GM19351 (cell line): ENCODE results near the gene FRMD3.

Source experiments
- ATAC-seq: cut with Tn5 transposase; IDR thresholded peaks from one replicate; pipeline ENCODE4 v1.9.1; 2021; ENCODE audit warnings: mild to moderate bottlenecking, moderate library complexity; ENCODE audit not compliant: unreplicated experiment

The FRMD3 gene

DNA sequence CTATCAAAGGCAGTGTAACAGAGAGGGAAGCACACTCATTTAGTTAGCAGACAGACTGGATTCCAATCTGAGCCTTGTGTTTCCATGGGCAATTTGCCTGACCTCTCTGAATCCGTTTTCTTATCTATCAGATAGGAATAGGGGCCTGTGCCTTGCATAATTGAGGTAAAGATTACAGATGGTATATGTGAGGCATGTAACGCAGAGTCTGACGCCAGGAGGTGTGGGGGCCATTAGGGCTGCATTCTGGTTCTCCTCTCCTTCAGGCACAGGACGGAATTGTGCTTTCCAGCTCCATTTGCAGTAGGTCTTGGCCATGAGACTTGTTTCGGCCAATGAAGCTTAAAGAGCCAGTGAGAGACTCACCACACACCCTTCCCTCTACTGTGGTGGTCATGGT is 97.6 kb downstream of the FRMD3 start:
- ATAC-seq: no peak

DNA sequence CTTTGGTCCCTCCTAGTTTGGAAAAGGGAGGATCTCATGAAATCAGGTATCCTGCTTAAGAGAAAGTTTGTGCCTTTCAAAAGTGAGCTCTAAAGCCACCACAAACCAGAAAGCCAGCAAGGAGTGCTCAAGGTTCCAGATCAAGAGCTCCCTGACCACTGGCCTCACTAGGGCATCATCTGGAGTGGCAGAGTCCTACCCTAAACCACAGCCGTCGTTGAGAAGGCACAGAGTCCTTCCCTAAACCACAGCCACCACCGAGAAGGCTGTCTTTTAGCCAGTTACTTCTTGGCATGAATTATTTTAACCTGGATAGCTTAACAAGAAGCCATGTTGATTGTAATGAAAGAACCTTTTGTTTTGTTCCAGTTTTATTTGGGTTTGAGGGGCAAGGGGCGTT is 102.9 kb downstream of the FRMD3 start:
- ATAC-seq: no peak

DNA sequence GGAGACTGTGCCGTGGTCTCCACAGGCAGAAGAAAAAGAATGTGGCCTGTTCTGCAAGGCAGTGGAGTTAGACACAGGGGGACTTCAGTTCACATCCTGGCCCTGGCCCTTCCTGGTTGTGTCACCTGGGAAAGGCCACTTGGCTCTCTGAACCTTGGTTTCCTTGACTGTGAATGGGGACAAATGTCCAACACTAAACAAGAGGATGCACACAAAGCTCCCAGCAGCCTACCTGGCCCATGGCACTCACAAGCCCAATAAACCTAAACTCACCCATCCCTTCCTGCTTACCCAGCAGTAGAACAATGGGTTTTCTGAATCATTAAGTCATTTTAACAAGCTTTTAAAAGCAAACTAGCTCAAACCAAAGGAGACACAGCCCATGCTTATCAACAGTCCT is 103.9 kb downstream of the FRMD3 start:
- ATAC-seq: no peak

DNA sequence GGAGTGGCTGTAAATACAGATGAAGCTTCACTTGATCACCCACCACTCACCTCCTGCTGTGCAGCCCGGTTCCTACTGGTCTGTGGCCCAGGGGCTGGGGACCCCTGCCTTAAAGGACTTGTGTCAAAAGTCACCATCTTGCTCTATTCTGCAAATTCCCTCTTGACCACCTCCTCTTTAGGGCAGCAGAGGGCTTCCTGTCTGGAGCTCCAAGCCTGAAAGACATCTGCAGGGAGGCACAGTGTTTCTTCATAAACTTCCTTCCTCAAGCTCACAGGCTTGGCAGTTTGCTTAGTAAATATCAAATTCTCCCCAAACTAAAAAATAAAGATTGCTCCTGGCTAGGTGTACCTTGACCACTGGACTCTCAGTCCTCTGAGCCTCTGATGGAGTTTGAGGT is 104.4 kb downstream of the FRMD3 start:
- no peak for ATAC-seq

DNA sequence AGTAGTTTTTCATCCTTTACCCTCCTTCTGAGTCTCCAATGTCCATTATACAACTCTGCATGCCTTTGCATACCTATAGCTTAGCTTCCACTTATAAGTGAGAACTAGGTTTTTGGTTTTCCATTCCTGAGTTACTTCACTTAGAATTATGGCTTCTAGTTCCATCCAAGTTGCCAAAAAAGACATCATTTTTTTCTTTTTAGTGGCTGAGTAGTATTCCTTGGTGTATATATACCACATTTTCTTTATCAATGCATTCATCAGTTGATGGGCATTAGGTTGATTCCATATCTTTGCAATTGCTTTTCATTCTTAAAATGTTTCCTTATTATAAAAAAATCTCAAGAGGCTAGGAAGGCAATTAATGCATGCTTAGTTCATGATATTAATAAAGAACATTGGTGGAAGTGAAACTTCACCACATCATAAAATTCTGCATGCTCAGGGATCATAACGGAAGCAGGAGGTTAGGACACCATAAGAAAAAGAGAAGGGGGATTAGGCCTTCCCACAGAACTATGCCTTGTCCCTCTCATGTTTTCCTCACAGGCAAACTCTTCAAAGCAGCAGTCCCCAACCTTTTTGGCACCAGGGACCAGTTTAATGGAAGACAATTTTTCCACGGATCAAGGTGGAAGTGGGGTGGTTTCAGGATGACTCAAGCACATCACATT is 105.2 kb downstream of the FRMD3 start:
- no peak for ATAC-seq

DNA sequence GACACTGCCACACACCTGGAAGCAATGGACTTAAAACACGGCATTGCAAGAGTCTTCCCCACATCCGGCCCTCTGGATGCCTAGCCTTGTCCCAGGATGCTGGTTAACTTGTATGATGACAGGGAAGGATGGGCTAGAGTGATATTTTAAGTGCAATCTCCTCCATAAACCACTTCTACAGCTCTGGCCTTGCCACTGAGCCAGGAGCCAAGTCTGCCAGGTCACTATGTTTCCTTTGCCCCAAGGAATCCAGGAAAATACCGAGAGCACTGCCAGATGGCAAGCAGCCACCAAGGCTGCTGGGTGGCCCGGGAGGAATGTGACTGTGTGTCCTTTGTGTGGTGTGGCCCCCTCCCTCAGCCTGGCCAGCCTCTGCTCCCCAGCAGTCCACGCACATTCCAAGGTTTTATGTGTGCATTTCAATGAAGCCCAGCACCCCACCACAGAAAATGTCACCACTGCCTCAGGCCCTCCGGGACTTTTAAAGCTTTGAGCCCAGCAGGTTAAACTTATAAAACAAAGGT is 106.0 kb downstream of the FRMD3 start:
- ATAC-seq: no peak

DNA sequence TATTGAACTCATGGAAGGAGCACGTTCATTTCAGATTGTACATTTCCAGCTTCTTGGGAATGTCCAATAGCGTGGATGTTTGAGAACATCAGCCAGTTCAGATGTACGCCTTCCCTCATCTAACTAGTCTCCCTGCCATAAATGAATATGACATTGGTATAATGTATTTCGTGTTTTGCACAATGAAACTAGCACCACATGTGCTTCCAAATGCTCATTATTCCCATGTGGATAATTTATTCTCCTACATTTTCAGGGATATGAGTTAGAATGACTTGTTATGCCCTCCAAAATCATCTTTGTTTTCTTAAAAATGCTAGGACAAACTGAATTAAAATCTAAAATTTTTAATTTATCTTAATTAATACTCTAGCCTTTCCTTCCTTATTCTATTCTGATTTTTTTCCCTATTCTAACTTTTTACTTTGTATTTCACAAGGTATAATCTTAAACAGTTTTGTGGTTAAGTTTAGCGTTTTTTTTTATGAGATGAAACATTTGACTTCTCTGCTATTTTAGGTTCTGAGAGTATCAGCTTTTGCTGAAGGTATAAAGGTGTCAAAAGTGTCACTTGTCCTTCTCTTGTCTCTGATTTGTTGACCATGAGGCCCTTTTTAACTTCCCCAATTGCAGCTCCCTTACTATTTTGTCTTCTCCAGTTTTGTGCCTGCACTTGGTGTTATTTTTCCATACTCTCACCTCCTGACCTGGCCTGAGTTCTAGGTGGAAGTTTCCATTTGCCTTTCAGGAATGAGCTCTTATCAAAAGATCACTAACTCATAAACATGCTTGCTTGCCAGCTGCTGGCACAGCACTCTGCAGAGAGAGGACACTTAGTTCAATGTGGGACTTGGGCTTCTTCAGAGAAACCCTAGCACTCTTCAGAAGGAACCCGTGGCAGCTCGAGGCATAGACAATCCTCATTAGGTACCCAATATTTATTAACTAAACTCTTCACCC is 106.8 kb downstream of the FRMD3 start:
- no peak for ATAC-seq

DNA sequence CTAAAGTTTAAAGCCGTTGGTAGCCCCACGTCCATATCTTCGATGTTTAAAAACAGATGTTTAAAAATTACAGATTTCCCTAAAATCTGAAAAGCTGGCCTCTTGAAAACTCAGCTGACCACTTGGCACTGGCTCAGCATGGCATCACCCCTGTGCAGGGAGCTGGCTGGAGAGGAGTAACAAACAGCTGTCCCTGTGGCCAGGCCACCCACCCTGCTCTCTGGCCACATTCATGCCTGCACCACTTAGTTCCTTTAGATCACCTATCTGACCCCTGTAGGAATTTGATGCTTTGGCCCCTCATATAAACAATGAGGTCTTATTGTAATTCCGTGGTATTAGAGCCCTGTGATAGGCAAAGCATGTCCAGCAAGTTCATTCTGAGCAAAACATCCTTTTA is 107.5 kb downstream of the FRMD3 start:
- no peak for ATAC-seq

DNA sequence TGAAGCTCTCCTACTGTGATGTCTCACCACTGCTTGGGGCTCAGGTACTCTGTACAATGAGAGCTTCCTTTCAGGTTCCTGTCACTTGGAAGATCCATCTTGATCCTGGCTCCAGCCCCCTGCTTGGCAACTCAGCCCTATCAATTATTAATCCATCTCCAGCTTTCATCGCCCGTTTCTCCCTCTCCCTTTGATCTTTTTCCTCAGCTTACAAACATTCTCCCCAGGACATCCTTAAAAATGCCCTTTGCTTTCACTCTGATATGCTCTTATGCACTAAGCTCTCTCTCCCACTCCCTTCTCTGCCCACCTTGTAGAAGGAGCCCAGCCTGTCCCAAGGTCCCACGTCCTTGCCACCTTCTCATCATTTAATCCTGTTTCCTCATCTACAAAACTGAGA is 109.0 kb downstream of the FRMD3 start:
- no peak for ATAC-seq

DNA sequence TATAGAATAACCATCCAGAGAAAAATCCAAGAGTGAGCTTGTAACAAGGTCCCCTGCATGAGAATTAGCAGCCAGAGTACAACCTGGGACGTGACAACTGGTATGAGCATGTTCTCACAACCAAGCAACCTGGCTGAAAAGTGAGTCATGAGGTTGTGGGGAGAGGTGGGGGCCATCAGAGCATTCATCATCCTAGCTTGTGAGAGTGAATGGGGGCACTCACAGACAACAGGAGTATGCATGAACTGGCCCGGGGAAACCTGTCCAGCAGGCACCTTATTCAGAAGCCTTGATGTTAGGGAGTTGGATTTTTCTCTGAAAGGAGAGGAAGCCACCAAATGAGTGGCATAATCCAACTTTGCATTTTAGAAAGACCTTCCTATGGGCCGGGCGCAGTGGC is 113.0 kb downstream of the FRMD3 start:
- no peak for ATAC-seq

DNA sequence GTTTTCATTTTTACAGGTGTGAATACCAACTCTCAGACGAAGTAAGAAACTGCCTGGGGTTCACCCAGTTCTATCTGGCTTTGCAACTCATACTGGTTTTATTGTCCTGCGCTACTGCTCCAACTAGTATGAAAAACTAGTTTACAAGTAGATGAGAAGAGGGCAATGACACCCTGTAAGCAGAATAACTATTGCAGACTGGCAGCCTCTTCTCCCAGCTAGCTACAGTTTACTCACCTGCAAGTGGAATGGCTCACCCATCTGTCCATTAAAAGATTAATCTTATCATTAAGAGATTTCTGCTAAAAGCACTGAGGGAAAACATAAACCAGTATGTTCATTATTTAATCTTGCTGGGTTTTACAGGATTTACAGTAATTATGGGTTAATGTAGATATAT is 113.4 kb downstream of the FRMD3 start:
- ATAC-seq: no peak

DNA sequence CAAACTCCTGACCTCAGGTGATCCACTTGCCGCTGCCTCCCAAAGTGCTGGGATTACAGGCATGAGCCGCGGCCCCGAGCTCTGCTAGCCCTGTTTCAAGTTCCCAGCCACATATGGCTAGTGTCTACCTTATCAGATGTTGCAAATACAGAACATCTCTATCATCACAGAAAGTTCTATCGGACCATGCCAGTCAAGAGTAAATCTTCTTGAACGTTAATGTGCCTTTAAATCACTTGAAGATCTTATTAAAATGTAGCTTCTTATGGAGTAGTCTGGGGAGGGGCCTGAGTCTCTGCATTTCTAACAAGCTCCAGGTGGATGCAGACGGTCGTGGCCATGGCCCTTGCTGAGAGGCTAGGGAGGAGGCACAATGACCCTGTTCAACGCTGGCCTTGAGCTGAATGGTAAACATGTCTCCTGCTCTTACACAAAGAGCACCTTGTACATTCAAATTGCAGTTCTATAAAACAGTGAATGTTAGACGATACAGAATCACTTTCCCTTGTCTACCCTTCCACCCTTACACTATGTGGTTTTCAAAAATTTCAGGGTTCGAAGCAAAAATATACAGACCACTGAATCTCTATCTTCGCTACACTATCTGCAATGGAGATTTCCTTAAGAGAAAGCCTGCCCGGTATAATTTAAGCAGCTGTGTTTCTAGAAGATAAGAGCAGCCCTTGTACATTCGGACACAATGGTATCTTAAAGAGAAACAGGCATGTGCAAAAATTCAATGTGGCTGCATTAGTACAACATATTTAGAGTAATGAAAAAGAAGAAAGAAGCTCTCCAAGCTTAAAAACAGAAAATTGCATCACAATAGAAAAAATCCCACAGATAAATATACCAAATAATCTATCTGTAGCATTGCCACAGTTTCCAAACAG is 114.1 kb downstream of the FRMD3 start:
- ATAC-seq: no peak

DNA sequence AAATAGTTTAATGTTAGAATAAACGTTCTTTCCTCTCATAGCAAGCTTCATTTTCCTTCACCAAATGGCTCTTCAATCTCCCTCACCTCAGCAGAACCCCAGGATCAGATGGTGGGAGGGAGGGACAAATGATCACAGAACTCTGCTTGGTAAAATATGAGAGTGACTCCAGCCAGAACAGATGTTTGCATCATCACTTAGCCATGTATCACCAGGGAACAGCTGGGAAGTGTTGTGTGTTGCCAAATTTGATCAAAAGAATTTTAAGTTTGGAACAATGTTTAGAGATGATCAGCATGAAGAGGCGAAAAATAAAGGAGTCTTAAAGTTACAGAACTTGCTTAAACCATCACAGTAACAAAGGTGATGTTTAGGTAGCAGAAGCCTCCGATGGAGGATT is 115.7 kb downstream of the FRMD3 start:
- no peak for ATAC-seq

DNA sequence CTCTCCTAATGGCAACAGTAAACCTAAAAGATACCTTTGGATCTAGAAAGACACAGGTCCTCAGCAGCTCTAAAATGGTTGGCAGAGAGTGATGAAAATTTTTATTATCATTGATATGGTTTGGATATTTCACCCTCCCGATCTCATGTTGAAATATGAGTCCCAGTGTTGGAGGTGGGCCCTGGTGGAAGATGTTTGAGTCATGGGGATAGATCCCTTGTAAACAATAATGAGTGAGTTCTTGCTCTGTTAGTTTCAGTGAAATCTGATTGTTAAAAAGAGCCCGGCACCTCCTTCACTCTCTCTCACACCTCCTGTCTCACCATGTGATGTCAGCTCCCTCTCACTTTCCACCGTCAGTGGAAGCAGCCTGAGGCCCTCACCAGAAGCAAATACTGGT is 117.7 kb downstream of the FRMD3 start:
- no peak for ATAC-seq

DNA sequence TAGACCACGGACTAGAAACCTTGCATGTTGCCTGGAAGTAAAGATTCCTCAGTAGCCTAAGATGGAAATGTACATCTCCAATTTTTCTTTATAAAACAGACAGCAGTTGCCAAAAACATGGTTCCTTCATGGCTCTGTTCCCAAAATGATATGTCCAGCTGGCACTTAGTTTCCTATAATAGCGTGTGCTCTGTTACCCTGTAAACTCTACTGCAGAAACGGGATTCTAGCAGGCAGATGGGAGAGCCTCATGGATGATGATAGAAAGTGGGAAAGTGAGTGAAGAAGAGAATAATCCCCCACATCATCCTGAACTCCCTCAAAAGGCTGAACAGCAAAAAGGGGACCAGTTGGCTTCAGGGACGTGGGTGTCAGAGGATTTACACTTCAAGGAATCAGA is 118.2 kb downstream of the FRMD3 start:
- ATAC-seq: no peak

DNA sequence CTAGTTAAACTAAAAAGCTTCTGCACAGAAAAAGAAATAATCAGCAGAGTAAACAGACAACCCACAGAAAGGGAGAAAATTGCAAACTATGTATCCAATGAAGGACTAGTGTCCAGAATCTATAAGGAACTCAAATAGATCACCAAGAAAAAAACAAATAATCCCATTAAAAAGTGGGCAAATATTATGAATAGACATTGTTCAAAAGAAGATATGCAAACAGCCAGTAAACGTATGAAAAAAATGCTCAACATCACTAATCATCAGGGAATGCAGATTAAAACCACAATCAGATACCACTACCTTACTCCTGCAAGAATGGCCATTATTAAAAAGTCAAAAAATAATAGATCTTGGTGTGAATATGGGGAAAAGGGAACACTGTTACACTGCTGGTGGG is 119.9 kb downstream of the FRMD3 start:
- ATAC-seq: no peak

DNA sequence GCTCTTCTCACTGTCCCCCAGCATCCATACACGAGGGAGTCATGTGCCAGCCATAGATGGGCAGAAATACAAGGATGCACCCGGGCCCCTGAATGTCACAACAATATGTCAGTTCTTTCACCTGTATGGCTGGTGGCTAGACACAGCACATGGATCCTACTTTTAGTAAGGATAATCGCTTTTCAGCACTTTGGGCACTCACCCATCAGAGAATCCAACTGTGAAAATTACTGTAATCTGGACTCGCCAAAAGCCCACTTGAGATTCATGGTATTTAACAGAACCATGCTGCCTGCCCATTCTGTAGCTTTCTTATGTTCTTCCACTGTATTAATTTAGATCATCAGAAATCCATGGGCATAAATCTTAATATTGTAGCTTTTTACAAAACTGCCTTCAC is 124.8 kb downstream of the FRMD3 start:
- ATAC-seq: no peak

DNA sequence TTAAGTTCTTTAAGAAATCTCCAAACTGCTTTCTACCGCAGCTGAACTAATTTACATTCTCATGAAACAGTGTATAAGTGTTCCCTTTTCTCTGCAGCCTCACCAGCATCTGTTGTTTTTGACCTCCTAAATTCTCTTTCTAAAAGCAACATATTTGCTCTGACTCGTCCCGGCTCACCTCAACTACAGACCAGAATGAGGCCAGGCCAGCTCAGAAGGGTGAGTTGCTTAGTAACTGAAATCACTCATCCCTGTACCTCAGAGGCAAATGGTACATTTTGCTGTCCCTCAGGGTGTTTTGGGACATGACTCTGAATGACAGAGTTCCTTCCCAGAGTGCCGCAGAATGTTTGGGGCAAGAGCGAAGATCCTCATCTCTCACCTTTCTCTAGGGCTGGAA is 127.5 kb downstream of the FRMD3 start:
- no peak for ATAC-seq

DNA sequence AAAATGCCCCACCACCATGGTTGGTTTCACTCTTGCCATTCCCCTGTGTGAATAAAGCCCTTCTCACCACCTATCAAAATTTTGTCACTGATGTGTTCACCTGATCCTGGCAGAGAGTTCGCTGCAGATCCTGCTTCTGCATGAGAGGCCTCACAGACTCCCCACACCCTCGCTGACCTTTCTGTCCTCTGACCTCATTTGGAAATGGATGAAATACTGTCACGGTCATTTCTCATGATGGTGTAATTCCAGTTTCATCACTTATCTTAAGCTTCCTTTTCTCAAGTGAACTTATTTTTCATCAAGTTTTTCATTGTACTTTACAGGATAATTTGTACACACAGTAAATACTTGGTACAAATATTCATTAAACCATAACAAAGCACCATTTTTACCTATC is 131.3 kb downstream of the FRMD3 start:
- ATAC-seq: no peak

DNA sequence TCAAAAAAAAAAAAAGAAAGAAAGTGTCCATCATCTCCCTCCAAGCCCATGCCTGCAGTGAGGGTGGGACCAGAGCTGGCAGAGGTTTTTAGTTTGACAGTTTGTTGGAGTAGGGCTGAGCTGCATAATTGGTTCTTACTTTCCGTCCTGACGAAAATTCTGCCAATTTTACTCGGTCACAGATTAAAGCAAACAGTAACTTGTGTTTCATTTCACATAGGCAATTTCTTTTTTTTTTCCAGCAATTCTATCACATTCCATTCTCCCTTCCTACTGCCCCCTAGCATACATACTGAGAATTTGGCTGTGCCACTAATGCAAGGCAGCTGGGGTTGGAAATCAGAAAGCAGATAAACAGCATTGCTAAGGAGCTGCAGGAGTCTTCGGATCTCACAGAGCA is 132.4 kb downstream of the FRMD3 start:
- no peak for ATAC-seq
